WTC11 (cell line): ENCODE results near the gene CFI. TPM values are rescaled to one million over a fixed set of nuclear protein-coding genes. Genes with fewer than 3 reads are reported as not detected.

ENCODE experiments used
- ATAC-seq: fragments of 200-7000 bp; cut with Tn5 transposase; 2 replicates; pipeline ENCODE4 v1.10.0; 2021; ENCODE audit warnings: mild to moderate bottlenecking, moderate library complexity
- CTCF ChIA-PET: fragments of 300-600 bp; sonication (Branson Sonifier 250); formaldehyde crosslinking; loops from one replicate; lab custom pipeline; 2021; ENCODE audit warnings: antibody characterized with exemption; lab: Charles Lee
- POLR2A ChIA-PET: fragments of 350-600 bp; sonication (Branson Sonifier 250); formaldehyde crosslinking; loops from one replicate; lab custom pipeline; 2021; ENCODE audit warnings: antibody characterized with exemption; lab: Charles Lee
- DNase-seq: peaks from one replicate; pipeline ENCODE4 v3.0.0; 2021; ENCODE audit warnings: low spot score
- H3K27ac Mint-ChIP-seq: 2 replicates; pipeline ENCODE4 v1.8.0; 2021; ENCODE audit warnings: mixed read lengths
- H3K27me3 Mint-ChIP-seq: 2 replicates; pipeline ENCODE4 v1.8.0; 2021; ENCODE audit warnings: low read depth, mild to moderate bottlenecking, moderate library complexity, mixed read lengths
- H3K36me3 Mint-ChIP-seq: 2 replicates; pipeline ENCODE4 v1.8.0; 2021; ENCODE audit warnings: mixed read lengths
- H3K4me1 Mint-ChIP-seq: 2 replicates; pipeline ENCODE4 v1.8.0; 2022; ENCODE audit warnings: mixed read lengths
- H3K4me3 Mint-ChIP-seq: 2 replicates; pipeline ENCODE4 v1.8.0; 2021; ENCODE audit warnings: mild to moderate bottlenecking, moderate library complexity, mixed read lengths
- H3K9me3 Mint-ChIP-seq: 2 replicates; pipeline ENCODE4 v1.8.0; 2021; ENCODE audit warnings: mixed read lengths
- ARID4B ChIP-seq: sonication (generic); formaldehyde crosslinking; IDR thresholded peaks from 2 replicates; pipeline ENCODE4 v1.8.0; 2023; ENCODE audit warnings: missing genetic modification reagents, mild to moderate bottlenecking, borderline replicate concordance
- ATF6 ChIP-seq: sonication (generic); formaldehyde crosslinking; IDR thresholded peaks from 2 replicates; pipeline ENCODE4 v1.8.1; 2023; ENCODE audit warnings: mild to moderate bottlenecking, missing genetic modification reagents
- CDX4 ChIP-seq: fragments of 250-450 bp; sonication (Bioruptor Pico); IDR thresholded peaks from 2 replicates; pipeline ENCODE4 v1.9.0; 2021; ENCODE audit warnings: moderate library complexity, mild to moderate bottlenecking, inconsistent platforms, borderline replicate concordance
- E2F4 ChIP-seq: sonication (generic); formaldehyde crosslinking; IDR thresholded peaks from 2 replicates; pipeline ENCODE4 v1.8.1; 2022; ENCODE audit warnings: low read depth, mild to moderate bottlenecking, moderate library complexity, missing genetic modification reagents, borderline replicate concordance
- ELF4 ChIP-seq: sonication (generic); formaldehyde crosslinking; IDR thresholded peaks from 2 replicates; pipeline ENCODE4 v1.8.1; 2022; ENCODE audit warnings: low read depth, mild to moderate bottlenecking, moderate library complexity, missing genetic modification reagents
- EMX1 ChIP-seq: fragments of 250-450 bp; sonication (Bioruptor Pico); IDR thresholded peaks from 2 replicates; pipeline ENCODE4 v1.8.0; 2021; ENCODE audit warnings: mild to moderate bottlenecking
- HMGXB4 ChIP-seq: sonication (generic); formaldehyde crosslinking; IDR thresholded peaks from 2 replicates; pipeline ENCODE4 v1.8.1; 2023; ENCODE audit warnings: mild to moderate bottlenecking, moderate library complexity, missing genetic modification reagents
- IRF1 ChIP-seq: sonication (generic); formaldehyde crosslinking; IDR thresholded peaks from 2 replicates; pipeline ENCODE4 v1.8.0; 2023; ENCODE audit warnings: missing genetic modification reagents
- MXD4 ChIP-seq: fragments of 250-450 bp; sonication (Bioruptor Pico); IDR thresholded peaks from 2 replicates; pipeline ENCODE4 v1.8.0; 2021; ENCODE audit warnings: mild to moderate bottlenecking, moderate library complexity, borderline replicate concordance
- MYBL2 ChIP-seq: sonication (generic); formaldehyde crosslinking; IDR thresholded peaks from 2 replicates; pipeline ENCODE4 v1.8.1; 2023; ENCODE audit warnings: mild to moderate bottlenecking, moderate library complexity, missing genetic modification reagents
- RELA ChIP-seq: sonication (generic); formaldehyde crosslinking; IDR thresholded peaks from 2 replicates; pipeline ENCODE4 v1.8.1; 2022; ENCODE audit warnings: missing genetic modification reagents, mild to moderate bottlenecking, borderline replicate concordance
- SMAD3 ChIP-seq: sonication (generic); formaldehyde crosslinking; IDR thresholded peaks from 2 replicates; pipeline ENCODE4 v1.8.0; 2022; ENCODE audit warnings: missing genetic modification reagents, mild to moderate bottlenecking, borderline replicate concordance
- SOX15 ChIP-seq: fragments of 250-450 bp; sonication (Bioruptor Pico); IDR thresholded peaks from 2 replicates; pipeline ENCODE4 v1.9.0; 2021; ENCODE audit warnings: mild to moderate bottlenecking
- TEAD4 ChIP-seq: sonication (generic); formaldehyde crosslinking; IDR thresholded peaks from 2 replicates; pipeline ENCODE4 v1.8.0; 2022; ENCODE audit warnings: mild to moderate bottlenecking, missing genetic modification reagents
- total RNA-seq: library from RNA; stranded (reverse); gene quantifications from 3 replicates; pipeline ENCODE4 v1.2.3, GENCODE V29; 2021

The CFI gene
- total RNA-seq, 1 experiment from 2014 or later = not detected

GRCh38 chr4:109719604-109720003, 82.2 kb downstream of the CFI start:
- ChIA-PET POLR2A (no interaction called here), CTCF (no interaction called here)
- Mint-ChIP-seq H3K27ac (no peak overlapping the region), H3K27me3 (no peaks in the 10 kb centered on the region), H3K9me3 (peaks cover 8% of the 10 kb centered on the region), H3K36me3 (peaks cover 29% of the 10 kb centered on the region), H3K4me1 (no peaks in the 10 kb centered on the region), H3K4me3 (no peak overlapping the region)
- no peak for DNase-seq
- no peak for TF ChIP-seq SMAD3 (CRISPR knock-in tag)
- no peak for ATAC-seq

- Mint-ChIP-seq H3K4me1 (no peaks in the 10 kb centered on the region), H3K4me3 (no peak overlapping the region), H3K27me3 (no peaks in the 10 kb centered on the region), H3K36me3 (peaks cover 35% of the 10 kb centered on the region), H3K9me3 (peaks cover 8% of the 10 kb centered on the region), H3K27ac (no peak overlapping the region)
- DNase-seq = no peak
- ATAC-seq = no peak
- TF ChIP-seq TEAD4 (CRISPR knock-in tag) = no peak
- TF ChIP-seq ATF6 (CRISPR knock-in tag) = no peak
- TF ChIP-seq SOX15 (CRISPR knock-in tag) = no peak
- TF ChIP-seq E2F4 = no peak
- no peak for TF ChIP-seq IRF1
- no peak for TF ChIP-seq MYBL2 (CRISPR knock-in tag)
- no peak for TF ChIP-seq MXD4
- no peak for TF ChIP-seq RELA (CRISPR knock-in tag)
- no peak for TF ChIP-seq ELF4 (CRISPR knock-in tag)
- no peak for TF ChIP-seq ARID4B (CRISPR knock-in tag)
- TF ChIP-seq EMX1 (CRISPR knock-in tag) = no peak
- TF ChIP-seq HMGXB4 = no peak
- no peak for TF ChIP-seq CDX4 (CRISPR knock-in tag)
- no peak for TF ChIP-seq SMAD3 (CRISPR knock-in tag)
- POLR2A ChIA-PET = no interaction called here
- CTCF ChIA-PET = no interaction called here
Observed at GRCh38 chr4:109718759-109719158, 83.0 kb downstream of the CFI start.
